ENCODE results near the gene FETUB. TPM values are rescaled to one million over a fixed set of nuclear protein-coding genes. Genes with fewer than 3 reads are reported as not detected.

Gene FETUB
- total and polyA plus RNA-seq, 7 donors = 0.46 TPM; not detected in 6

DNA sequence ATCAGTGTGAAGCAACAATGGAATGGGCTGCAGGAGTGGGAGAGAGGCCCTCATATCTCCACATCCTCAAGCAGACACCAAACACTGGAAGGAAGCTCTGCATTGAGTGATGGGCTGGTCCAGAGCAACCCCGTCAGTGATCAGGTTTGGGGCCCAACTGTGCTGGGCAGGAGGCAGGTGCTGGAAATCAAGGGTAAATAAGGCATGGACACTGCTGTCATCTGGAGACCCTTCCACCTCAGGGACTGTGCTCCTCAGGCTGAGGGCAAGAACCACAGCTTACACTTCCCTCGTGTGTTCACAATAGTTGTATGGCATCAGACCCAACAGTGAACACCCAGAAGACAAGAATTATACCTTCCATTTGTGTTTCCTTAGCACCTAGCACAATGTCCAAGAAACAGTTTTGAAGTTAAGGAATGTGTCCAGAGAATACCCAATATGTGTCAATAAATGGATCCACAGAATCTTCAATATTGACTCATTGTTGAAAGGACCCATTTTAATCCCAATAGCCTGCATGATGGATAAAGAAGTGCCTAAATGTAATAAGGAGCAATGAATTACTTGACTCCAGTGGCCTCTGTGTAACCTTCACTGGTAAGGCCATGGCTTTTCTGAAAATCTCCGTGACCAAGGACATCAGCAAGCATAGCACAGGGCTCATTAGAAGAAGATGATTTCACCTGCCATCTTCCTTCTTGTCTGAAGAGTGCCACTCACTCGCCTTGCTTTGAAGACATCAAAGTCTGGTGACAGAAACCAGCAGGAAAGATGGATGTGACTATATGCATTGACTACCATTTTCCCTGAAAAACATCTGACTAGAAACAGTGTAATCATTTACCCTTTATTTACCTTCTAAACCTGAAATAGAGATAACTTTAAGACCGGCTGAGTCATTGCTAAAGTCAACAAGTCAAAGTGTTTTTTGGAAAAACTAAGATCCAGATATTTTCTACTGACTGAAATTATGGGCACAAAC, 34.3 kb upstream of the FETUB start:
- no peaks in the 10 kb centered on the region for H3K4me1 ChIP-seq
- H3K9me3 ChIP-seq = no peaks in the 10 kb centered on the region
- H3K27ac ChIP-seq = no peak overlapping the region
- H3K4me3 ChIP-seq = no peak overlapping the region
- H3K27me3 ChIP-seq = no peaks in the 10 kb centered on the region
- no peak for DNase-seq
- TF ChIP-seq, protein P1, sequence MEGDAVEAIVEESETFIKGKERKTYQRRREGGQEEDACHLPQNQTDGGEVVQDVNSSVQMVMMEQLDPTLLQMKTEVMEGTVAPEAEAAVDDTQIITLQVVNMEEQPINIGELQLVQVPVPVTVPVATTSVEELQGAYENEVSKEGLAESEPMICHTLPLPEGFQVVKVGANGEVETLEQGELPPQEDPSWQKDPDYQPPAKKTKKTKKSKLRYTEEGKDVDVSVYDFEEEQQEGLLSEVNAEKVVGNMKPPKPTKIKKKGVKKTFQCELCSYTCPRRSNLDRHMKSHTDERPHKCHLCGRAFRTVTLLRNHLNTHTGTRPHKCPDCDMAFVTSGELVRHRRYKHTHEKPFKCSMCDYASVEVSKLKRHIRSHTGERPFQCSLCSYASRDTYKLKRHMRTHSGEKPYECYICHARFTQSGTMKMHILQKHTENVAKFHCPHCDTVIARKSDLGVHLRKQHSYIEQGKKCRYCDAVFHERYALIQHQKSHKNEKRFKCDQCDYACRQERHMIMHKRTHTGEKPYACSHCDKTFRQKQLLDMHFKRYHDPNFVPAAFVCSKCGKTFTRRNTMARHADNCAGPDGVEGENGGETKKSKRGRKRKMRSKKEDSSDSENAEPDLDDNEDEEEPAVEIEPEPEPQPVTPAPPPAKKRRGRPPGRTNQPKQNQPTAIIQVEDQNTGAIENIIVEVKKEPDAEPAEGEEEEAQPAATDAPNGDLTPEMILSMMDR (IDR thresholded peaks at IDR 0.05) = no peak
- TF ChIP-seq POLR2A (IDR thresholded peaks at IDR 0.05) (no peak), POLR2AphosphoS5 (IDR thresholded peaks at IDR 0.05) (no peak), EP300 (IDR thresholded peaks at IDR 0.05) (no peak)
- no peaks in the 10 kb centered on the region for H3K36me3 ChIP-seq
- intact Hi-C loops (cut with DNase I) = no loop called here
- 61 to 84% methylated on average over 5 of the region's 5 CpGs for WGBS, 2 donors

DNA sequence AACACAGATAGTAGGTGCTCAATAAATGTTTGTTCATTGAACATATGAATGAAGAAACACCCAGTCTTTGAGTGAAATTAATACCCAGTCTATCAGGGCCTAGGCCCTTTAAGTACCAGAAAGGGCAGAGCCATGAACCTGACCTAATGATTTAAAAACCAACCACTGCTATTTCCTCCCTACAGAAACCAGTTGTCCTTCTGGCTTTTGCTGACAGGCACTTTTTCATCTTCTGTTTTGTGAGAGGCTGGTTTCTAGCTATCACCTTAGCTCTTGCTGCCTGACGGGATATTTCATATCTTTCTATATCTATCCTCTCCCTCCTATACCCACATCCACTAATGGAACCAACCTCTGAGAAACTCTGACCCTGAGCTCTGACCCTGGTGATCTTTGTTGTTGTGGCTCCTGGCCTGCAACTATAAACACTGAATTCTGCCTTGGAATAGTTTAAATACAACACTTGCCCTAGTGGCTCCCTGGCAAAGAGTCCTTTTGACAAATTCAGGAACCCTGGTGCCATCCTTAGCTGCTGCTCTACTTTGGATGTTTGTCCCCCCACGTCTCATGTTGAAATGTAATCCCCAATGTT, 31.5 kb upstream of the FETUB start:
- Histone ChIP-seq H3K9me3 (no peaks in the 10 kb centered on the region), H3K27ac (no peak overlapping the region), H3K36me3 (no peaks in the 10 kb centered on the region), H3K4me1 (no peaks in the 10 kb centered on the region), H3K4me3 (no peak overlapping the region), H3K27me3 (peaks cover 0 to 2% (median 0%) of the 10 kb centered on the region in 3 donors)
- intact Hi-C loops (cut with DNase I) = no loop called here
- TF ChIP-seq POLR2A (IDR thresholded peaks at IDR 0.05) (no peak), POLR2AphosphoS5 (IDR thresholded peaks at IDR 0.05) (no peak), EP300 (IDR thresholded peaks at IDR 0.05) (no peak)
- TF ChIP-seq, protein P1 (IDR thresholded peaks at IDR 0.05) = no peak
- DNase-seq = no peak
- 90 to 92% methylated on average over 2 of the region's 2 CpGs for WGBS, 2 donors

DNA sequence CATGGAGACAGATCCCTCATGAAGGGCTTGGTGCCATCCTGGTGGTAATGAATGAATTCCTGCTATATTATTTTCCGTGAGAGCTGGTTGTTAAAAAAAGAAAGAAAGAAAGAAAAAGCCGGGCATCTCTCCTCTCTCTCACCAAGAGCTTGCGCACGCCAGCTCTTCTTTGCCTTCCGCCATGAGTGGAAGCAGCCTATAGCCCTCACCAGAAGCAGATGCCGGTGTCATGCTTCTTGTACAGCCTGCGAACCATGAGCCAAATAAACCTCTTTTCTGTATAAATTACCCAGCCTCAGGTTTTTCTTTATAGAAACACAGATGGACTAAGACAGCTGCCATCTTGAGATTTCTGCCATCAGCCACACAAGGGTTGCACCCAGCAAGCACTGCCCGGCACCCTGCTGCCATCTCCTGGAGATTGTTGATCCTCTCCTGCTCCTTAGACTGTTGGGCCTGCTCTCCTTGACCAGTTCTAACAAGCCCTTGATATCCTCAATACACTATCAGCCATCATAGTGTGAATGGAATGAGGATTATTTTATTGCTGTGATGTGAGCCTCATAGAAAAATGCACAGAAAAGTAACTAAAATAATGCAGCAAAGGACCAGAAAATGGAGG, 30.8 kb upstream of the FETUB start:
- Histone ChIP-seq H3K4me1 (no peaks in the 10 kb centered on the region), H3K27me3 (peaks cover 0 to 8% (median 0%) of the 10 kb centered on the region in 3 donors), H3K27ac (no peak overlapping the region), H3K4me3 (no peak overlapping the region), H3K36me3 (no peaks in the 10 kb centered on the region), H3K9me3 (no peaks in the 10 kb centered on the region)
- DNase-seq = no peak
- TF ChIP-seq, protein P1 (IDR thresholded peaks at IDR 0.05) = no peak
- no peak for TF ChIP-seq POLR2AphosphoS5 (IDR thresholded peaks at IDR 0.05)
- TF ChIP-seq EP300 (IDR thresholded peaks at IDR 0.05) = no peak
- no peak for TF ChIP-seq POLR2A (IDR thresholded peaks at IDR 0.05)
- intact Hi-C loops (cut with DNase I) = no loop called here
- 92 to 94% methylated on average over 8 of the region's 8 CpGs for WGBS, 2 donors

DNA sequence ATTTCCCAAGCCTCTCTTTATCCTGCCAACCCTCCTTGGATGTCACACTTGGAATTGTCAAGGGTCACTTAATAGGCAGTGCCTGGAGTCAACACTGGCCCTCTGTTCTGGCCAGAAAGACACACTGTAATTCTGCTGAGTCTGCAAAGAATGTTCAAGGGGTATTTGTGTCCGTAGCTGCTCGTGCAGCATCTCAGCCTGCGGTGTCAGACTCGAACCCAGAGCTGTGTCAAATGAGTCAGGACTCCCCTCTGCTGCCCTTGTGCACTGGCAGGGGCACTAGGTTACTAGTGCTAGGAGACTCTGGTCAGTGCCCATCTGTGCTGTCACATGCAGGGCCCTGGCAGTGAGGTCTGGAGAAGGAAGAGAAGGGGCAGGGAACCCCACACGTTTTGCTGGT, 28.1 kb upstream of the FETUB start:
- WGBS, 2 donors = 72 to 80% methylated on average over 5 of the region's 5 CpGs
- H3K27me3 ChIP-seq = peaks cover 0 to 14% (median 0%) of the 10 kb centered on the region in 3 donors
- no peak overlapping the region for H3K4me3 ChIP-seq
- H3K36me3 ChIP-seq = no peaks in the 10 kb centered on the region
- H3K4me1 ChIP-seq = peaks cover 0 to 5% (median 4%) of the 10 kb centered on the region in 4 donors
- no peak overlapping the region for H3K27ac ChIP-seq
- no peak for DNase-seq
- intact Hi-C loops (cut with DNase I) = no loop called here
- no peaks in the 10 kb centered on the region for H3K9me3 ChIP-seq
- TF ChIP-seq POLR2AphosphoS5 (IDR thresholded peaks at IDR 0.05) = no peak
- TF ChIP-seq POLR2A (IDR thresholded peaks at IDR 0.05) = no peak
- TF ChIP-seq, protein P1 (IDR thresholded peaks at IDR 0.05) = no peak
- no peak for TF ChIP-seq EP300 (IDR thresholded peaks at IDR 0.05)

Data from sigmoid colon (tissue), 7 donors.